Right atrium auricular region (tissue), 2 donors: Measurements from ENCODE around the gene PRODH2. TPM values are rescaled to one million over a fixed set of nuclear protein-coding genes. Genes with fewer than 3 reads are reported as not detected.

Experiments used
- DNase-seq: peaks from one replicate; pipeline ENCODE4 v3.0.0-alpha.2; 2019; ENCODE audit warnings: low spot score
- H3K27ac ChIP-seq, 2 donors: fragments of 200-600 bp; sonication (generic); 1 replicate in 1 of 2; 2 replicates in 1 of 2; pipeline ENCODE4 v1.5.1; 2016 to 2019
- H3K27me3 ChIP-seq, 2 donors: fragments of 200-600 bp; sonication (generic); one replicate each; pipeline versions ENCODE4 v1.5.1 to v1.6.0; 2017 to 2019
- H3K36me3 ChIP-seq: fragments of 200-600 bp; sonication (generic); one replicate; pipeline ENCODE4 v1.5.1; 2016
- H3K4me1 ChIP-seq, 2 donors: fragments of 200-600 bp; sonication (generic); one replicate each; pipeline versions ENCODE4 v1.5.1 to v1.6.0; 2017 to 2019
- H3K4me3 ChIP-seq, 2 donors: fragments of 200-600 bp; sonication (generic); 1 replicate in 1 of 2; 2 replicates in 1 of 2; pipeline ENCODE4 v1.5.1; 2017 to 2019; ENCODE audit warnings: mild to moderate bottlenecking in 1 of 2, moderate library complexity in 1 of 2
- H3K9me3 ChIP-seq, 2 donors: fragments of 200-600 bp; sonication (generic); one replicate each; pipeline ENCODE4 v1.5.1; 2019
- total RNA-seq, 2 donors: library from RNA; depleted of rRNA; stranded (reverse); fragments of >200 nt; gene quantifications; one replicate each; pipeline ENCODE4 v1.1.0, GENCODE V29; 2016
- TF ChIP-seq, protein P1 (sequence below), 2 donors: fragments of 200-600 bp; sonication (generic); IDR thresholded peaks; one replicate each; pipeline ENCODE4 v1.5.1; 2019; ENCODE audit warnings: antibody characterized with exemption in 2 of 2

The PRODH2 gene
- total RNA-seq, 2 donors from 2014 or later = not detected

DNA sequence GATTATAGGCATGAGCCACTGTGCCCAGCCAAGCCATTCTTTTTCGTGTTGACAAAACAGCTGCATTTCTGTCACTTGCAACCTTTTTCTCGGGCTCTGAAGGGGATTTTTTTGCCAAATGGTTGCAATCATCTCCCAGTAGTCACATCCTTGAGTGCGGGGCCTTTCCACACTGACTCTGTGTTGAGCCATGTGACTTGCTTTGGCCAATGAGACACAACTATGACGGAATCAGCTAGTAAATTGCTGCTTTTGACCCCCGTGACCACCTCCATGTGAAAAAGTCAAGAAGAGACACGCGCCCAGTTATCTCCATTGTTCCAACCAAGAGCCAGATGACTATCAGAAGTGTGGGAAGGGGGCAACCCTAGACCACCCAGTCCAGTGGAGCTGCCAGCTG lies 21.3 kb upstream of the PRODH2 start:
- H3K27me3 ChIP-seq = no peaks in the 10 kb centered on the region

DNA sequence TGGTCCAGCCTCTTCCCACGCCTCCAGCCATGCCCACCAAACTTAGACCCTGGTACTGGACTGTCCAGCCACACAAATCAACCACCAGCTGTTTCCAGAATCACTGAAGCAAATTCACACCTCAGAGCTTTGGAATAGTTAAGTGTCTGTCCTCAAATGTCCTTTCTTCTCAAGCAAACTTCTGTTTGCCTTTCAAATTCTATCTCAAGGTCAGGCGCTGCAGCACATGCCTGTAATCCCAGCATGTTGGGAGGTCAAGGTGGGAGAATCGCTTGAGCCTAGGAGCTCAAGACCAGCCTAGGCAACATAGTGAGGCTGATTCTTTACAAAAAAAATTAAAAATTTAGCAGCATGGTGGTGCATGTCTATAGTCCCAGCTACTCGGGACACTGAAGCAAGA lies 19.4 kb upstream of the PRODH2 start:
- Histone ChIP-seq H3K27ac (no peak overlapping the region), H3K36me3 (no peaks in the 10 kb centered on the region), H3K27me3 (no peaks in the 10 kb centered on the region), H3K9me3 (no peaks in the 10 kb centered on the region), H3K4me1 (no peaks in the 10 kb centered on the region), H3K4me3 (no peak overlapping the region)
- no peak for DNase-seq
- TF ChIP-seq, protein P1, sequence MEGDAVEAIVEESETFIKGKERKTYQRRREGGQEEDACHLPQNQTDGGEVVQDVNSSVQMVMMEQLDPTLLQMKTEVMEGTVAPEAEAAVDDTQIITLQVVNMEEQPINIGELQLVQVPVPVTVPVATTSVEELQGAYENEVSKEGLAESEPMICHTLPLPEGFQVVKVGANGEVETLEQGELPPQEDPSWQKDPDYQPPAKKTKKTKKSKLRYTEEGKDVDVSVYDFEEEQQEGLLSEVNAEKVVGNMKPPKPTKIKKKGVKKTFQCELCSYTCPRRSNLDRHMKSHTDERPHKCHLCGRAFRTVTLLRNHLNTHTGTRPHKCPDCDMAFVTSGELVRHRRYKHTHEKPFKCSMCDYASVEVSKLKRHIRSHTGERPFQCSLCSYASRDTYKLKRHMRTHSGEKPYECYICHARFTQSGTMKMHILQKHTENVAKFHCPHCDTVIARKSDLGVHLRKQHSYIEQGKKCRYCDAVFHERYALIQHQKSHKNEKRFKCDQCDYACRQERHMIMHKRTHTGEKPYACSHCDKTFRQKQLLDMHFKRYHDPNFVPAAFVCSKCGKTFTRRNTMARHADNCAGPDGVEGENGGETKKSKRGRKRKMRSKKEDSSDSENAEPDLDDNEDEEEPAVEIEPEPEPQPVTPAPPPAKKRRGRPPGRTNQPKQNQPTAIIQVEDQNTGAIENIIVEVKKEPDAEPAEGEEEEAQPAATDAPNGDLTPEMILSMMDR (IDR thresholded peaks at IDR 0.05) = no peak

More for the DNA sequence above, 21.3 kb upstream of the PRODH2 start:
- TF ChIP-seq, protein P1 (IDR thresholded peaks at IDR 0.05) = no peak
- no peak overlapping the region for H3K4me3 ChIP-seq
- H3K27ac ChIP-seq = no peak overlapping the region
- H3K4me1 ChIP-seq = no peaks in the 10 kb centered on the region
- peaks cover 0 to 10% of the 10 kb centered on the region in 2 donors for H3K9me3 ChIP-seq
- DNase-seq = no peak
- no peaks in the 10 kb centered on the region for H3K36me3 ChIP-seq

DNA sequence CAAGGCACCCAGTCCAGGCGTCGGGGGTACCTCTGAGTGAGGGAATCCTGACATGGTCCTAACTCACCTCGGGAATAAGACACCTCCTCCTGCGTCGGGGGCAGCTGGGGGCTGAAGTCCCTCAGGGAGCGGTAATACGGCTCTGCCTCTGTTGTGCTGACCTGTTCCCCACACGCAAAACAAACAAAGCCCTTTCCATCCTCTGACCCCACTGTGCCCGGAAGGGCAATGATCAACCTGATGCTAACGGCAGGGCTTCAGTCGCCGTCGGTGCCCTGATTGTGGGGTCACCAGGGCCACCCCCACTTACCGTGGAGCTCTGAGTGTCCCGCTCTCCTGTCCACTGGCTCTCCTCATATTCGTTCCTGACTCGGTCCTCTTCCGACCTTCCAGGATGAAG lies 18.3 kb upstream of the PRODH2 start:
- H3K4me1 ChIP-seq = no peaks in the 10 kb centered on the region
- no peaks in the 10 kb centered on the region for H3K36me3 ChIP-seq
- no peak overlapping the region for H3K27ac ChIP-seq
- H3K4me3 ChIP-seq = no peak overlapping the region
- TF ChIP-seq, protein P1 (IDR thresholded peaks at IDR 0.05) = no peak
- no peak for DNase-seq
- H3K27me3 ChIP-seq = no peaks in the 10 kb centered on the region
- no peaks in the 10 kb centered on the region for H3K9me3 ChIP-seq

DNA sequence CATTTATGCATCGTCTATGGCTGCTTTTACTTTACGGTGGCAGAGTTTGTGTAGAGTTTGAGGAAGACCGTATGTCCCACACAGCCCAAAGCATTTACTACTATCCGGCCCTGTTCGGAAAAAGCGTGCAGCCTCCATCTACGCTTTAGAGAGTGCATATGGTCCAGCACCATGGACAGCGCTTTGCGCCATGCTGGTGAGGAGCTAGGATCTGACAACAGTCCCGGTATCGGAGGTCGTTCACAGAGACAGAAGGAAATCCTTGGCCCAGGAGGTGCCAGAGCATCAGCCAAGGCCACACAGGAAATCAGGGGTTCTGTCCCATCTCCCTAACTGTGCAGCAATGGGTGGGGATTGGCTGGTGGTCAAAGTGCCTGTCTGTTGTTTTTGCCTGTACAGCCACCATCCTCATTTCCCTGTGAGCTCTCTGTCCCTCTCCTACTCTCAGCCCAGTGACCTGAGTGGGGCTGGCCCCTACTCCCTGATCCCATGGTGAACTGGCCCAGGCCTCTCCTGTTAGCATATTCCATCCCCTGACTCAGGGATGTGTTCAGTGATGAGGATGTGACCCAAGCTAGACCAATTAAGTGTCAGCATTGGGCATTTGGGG lies 16.2 kb upstream of the PRODH2 start:
- no peaks in the 10 kb centered on the region for H3K9me3 ChIP-seq
- no peaks in the 10 kb centered on the region for H3K27me3 ChIP-seq
- H3K36me3 ChIP-seq = no peaks in the 10 kb centered on the region
- no peak overlapping the region for H3K27ac ChIP-seq
- no peak for DNase-seq
- no peak overlapping the region for H3K4me3 ChIP-seq
- H3K4me1 ChIP-seq = no peaks in the 10 kb centered on the region
- TF ChIP-seq, protein P1 (IDR thresholded peaks at IDR 0.05) = no peak

DNA sequence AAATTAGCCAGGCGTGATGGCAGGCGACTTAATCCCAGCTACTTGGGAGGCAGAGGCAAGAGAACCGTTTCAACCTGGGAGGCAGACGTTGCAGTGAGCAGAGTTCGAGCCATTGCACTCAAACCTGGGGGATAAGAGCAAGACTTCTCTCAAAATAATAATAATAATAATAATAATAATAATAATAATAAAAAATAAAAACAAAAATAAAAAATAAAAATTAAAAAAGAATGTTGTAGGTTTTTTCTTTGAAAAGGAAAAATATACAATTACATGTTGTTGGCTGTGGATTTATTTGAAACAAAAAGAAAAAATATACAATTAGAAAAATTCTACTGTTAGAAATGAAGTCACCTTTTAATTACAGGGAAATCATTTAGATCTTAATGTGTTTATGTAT lies 11.5 kb upstream of the PRODH2 start:
- no peak overlapping the region for H3K27ac ChIP-seq
- TF ChIP-seq, protein P1 (IDR thresholded peaks at IDR 0.05) = no peak
- no peaks in the 10 kb centered on the region for H3K36me3 ChIP-seq
- no peak for DNase-seq
- no peaks in the 10 kb centered on the region for H3K9me3 ChIP-seq
- H3K4me1 ChIP-seq = no peaks in the 10 kb centered on the region
- H3K27me3 ChIP-seq = no peaks in the 10 kb centered on the region
- H3K4me3 ChIP-seq = no peak overlapping the region

DNA sequence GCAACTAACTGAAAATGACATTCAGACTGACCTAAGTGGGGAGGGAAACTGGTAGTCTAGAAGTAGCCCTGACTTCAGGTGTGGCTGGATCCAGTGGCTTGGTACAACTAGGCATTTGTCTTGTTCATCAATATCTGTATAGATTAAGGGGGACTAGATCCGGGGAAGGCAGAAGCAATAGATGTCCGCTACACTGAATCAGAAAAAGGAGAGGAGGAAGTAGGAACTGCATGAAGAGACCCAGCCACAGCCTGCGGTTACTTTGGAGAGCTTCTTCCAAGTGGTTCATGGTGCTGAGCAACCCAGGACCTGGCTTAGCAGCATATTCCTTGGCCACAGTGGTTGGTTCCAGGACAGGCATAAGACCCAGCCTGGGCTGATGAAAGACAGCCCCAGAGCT lies 9.9 kb upstream of the PRODH2 start:
- no peaks in the 10 kb centered on the region for H3K4me1 ChIP-seq
- H3K36me3 ChIP-seq = no peaks in the 10 kb centered on the region
- no peak for DNase-seq
- H3K27ac ChIP-seq = no peak overlapping the region
- H3K9me3 ChIP-seq = no peaks in the 10 kb centered on the region
- no peak overlapping the region for H3K4me3 ChIP-seq
- TF ChIP-seq, protein P1 (IDR thresholded peaks at IDR 0.05) = no peak
- no peaks in the 10 kb centered on the region for H3K27me3 ChIP-seq
